Fibroblast of lung (primary cell): ENCODE data around the gene RNF115. TPM values are rescaled to one million over a fixed set of nuclear protein-coding genes. Genes with fewer than 3 reads are reported as not detected.

Experiments used
- DNase-seq, 2 donors: peaks; one replicate each; pipeline versions ENCODE4 v3.0.0 to v3.0.0-alpha.2; 2010; ENCODE audit warnings: low read depth in 2 of 2
- H2AFZ ChIP-seq: 2 replicates; pipeline ENCODE4 v1.5.1; 2012; ENCODE audit warnings: low read length, control low read depth, inconsistent platforms
- H3K27ac ChIP-seq: 2 replicates; pipeline ENCODE4 v1.5.1; 2011; ENCODE audit warnings: low read length, control low read depth; ENCODE audit not compliant: insufficient read depth
- H3K27me3 ChIP-seq: 2 replicates; pipeline ENCODE4 v1.5.1; 2011; ENCODE audit warnings: mild to moderate bottlenecking, low read length; ENCODE audit not compliant: control insufficient read depth, insufficient read depth
- H3K36me3 ChIP-seq: 2 replicates; pipeline ENCODE4 v1.5.1; 2011; ENCODE audit warnings: low read length; ENCODE audit not compliant: control insufficient read depth, insufficient read depth
- H3K4me1 ChIP-seq: 2 replicates; pipeline ENCODE4 v1.5.1; 2011; ENCODE audit warnings: low read length; ENCODE audit not compliant: control insufficient read depth, insufficient read depth; ENCODE audit errors: extremely low read depth
- H3K4me2 ChIP-seq: 2 replicates; pipeline ENCODE4 v1.5.1; 2011; ENCODE audit warnings: low read length, control low read depth; ENCODE audit not compliant: insufficient read depth; ENCODE audit errors: extremely low read depth
- H3K4me3 ChIP-seq, 4 experiments: fragments of 200-600 bp in 1 of 4; sonication (generic) in 1 of 4; replicated peaks in 1 of 4; 2 replicates each; pipeline ENCODE4 v1.5.1; 2011 to 2016; ENCODE audit warnings: low read length in 4 of 4, low read depth in 3 of 4, mild to moderate bottlenecking in 3 of 4, control low read depth in 2 of 4, inconsistent platforms in 1 of 4, mixed read lengths in 1 of 4; ENCODE audit not compliant: insufficient read depth in 1 of 4; ENCODE audit errors: control extremely low read depth in 1 of 4
- H3K79me2 ChIP-seq: 2 replicates; pipeline ENCODE4 v1.5.1; 2012; ENCODE audit warnings: mild to moderate bottlenecking, low read length, inconsistent platforms; ENCODE audit not compliant: control insufficient read depth, insufficient read depth
- H3K9ac ChIP-seq: 2 replicates; pipeline ENCODE4 v1.5.1; 2011; ENCODE audit warnings: mild to moderate bottlenecking, low read length, control low read depth; ENCODE audit not compliant: insufficient read depth
- H3K9me3 ChIP-seq: 2 replicates; pipeline ENCODE4 v1.5.1; 2012; ENCODE audit warnings: low read depth, low read length; ENCODE audit not compliant: control insufficient read depth, insufficient read depth
- H4K20me1 ChIP-seq: 2 replicates; pipeline ENCODE4 v1.5.1; 2011; ENCODE audit warnings: low read length; ENCODE audit not compliant: control insufficient read depth, insufficient read depth; ENCODE audit errors: extremely low read depth
- CTCF ChIP-seq, 2 donors: IDR thresholded peaks in 1 of 2; conservative IDR thresholded peaks in 1 of 2; 1 replicate in 1 of 2; 2 replicates in 1 of 2; pipeline ENCODE4 v1.5.1; 2011 to 2012; ENCODE audit warnings: low read length in 2 of 2, control low read depth in 1 of 2, inconsistent platforms in 1 of 2, low read depth in 1 of 2, mild to moderate bottlenecking in 1 of 2
- EZH2 ChIP-seq: IDR thresholded peaks from 2 replicates; pipeline ENCODE4 v1.5.1; 2012; ENCODE audit warnings: low read length, control low read depth, mild to moderate bottlenecking; ENCODE audit errors: missing control alignments
- polyA plus RNA-seq, 2 donors: library from polyadenylated mRNA; depleted of rRNA in 1 of 2; stranded (reverse) in 1 of 2; unstranded in 1 of 2; fragments of >200 nt; gene quantifications; 2 replicates each; pipeline ENCODE4 v1.2.1, GENCODE V29; 2011 to 2012; ENCODE audit warnings: missing spikeins in 1 of 2
- total RNA-seq: library from RNA; depleted of rRNA; stranded (reverse); fragments of >200 nt; gene quantifications from 2 replicates; pipeline ENCODE4 v1.2.1, GENCODE V29; 2014

The RNF115 gene
- total and polyA plus RNA-seq, 2 donors (not counting 1 experiment from before 2014, with no cell fraction given): 16.2 to 19.8 TPM

GRCh38 chr1:145720878-145721671 lies 102.8 kb downstream of the RNF115 start:
- Histone ChIP-seq H3K79me2 (no peaks in the 10 kb centered on the region), H3K36me3 (no peaks in the 10 kb centered on the region), H3K4me1 (peaks cover 11% of the 10 kb centered on the region), H3K9ac (no peak overlapping the region), H2AFZ (peak overlapping the region; percentile 33), H3K4me3 (peak overlapping the region in 2 of 4 experiments; percentile 47 to 50), H3K27ac (peak overlapping the region; percentile 68), H3K4me2 (peak overlapping the region; percentile 78), H4K20me1 (no peaks in the 10 kb centered on the region), H3K27me3 (no peaks in the 10 kb centered on the region), H3K9me3 (no peaks in the 10 kb centered on the region)
- DNase-seq: peak; percentile 46 to 47
- TF ChIP-seq EZH2: no peak
- TF ChIP-seq CTCF (conservative IDR thresholded peaks at IDR 0.05 in 1 of 2, IDR thresholded peaks at IDR 0.05 in 1 of 2; ENCODE audit: low read depth in 1 of 2, low read length in 2 of 2): peak; percentile 62 to 74

GRCh38 chr1:145720556-145720877 lies 103.4 kb downstream of the RNF115 start:
- H3K4me1 ChIP-seq: peaks cover 11% of the 10 kb centered on the region
- H2AFZ ChIP-seq: peak overlapping the region; percentile 25
- H4K20me1 ChIP-seq: no peaks in the 10 kb centered on the region
- no peaks in the 10 kb centered on the region for H3K9me3 ChIP-seq
- H3K27me3 ChIP-seq: no peaks in the 10 kb centered on the region
- TF ChIP-seq CTCF (conservative IDR thresholded peaks at IDR 0.05 in 1 of 2, IDR thresholded peaks at IDR 0.05 in 1 of 2; ENCODE audit: low read depth in 1 of 2, low read length in 2 of 2) (no peak), EZH2 (no peak)
- peak; percentile 51 to 84 for DNase-seq
- H3K4me3 ChIP-seq: peak overlapping the region in 1 of 4 experiments; percentile 50
- H3K79me2 ChIP-seq: no peaks in the 10 kb centered on the region
- H3K4me2 ChIP-seq: no peak overlapping the region
- H3K9ac ChIP-seq: no peak overlapping the region
- H3K27ac ChIP-seq: peak overlapping the region; percentile 68
- no peaks in the 10 kb centered on the region for H3K36me3 ChIP-seq

GRCh38 chr1:145719230-145720079 lies 104.4 kb downstream of the RNF115 start, which contains the start of gene CD160:
Gene CD160 (plus strand): TSS chr1:145719499. CDS start chr1:145728328, 8,829 bp downstream.
- peak within 1 kb of the TSS; percentile 68 for H3K27ac ChIP-seq

More at GRCh38 chr1:145719230-145720079, 104.4 kb downstream of the RNF115 start, which contains the start of gene CD160:
- no peak within 1 kb of the TSS for H2AFZ ChIP-seq
- H3K4me2 ChIP-seq: no peak within 1 kb of the TSS
- no peaks in the 10 kb centered on the region for H3K9me3 ChIP-seq
- no peaks in the 10 kb centered on the region for H3K79me2 ChIP-seq
- peaks cover 11% of the 10 kb centered on the region for H3K4me1 ChIP-seq
- no peak for TF ChIP-seq EZH2
- TF ChIP-seq CTCF (conservative IDR thresholded peaks at IDR 0.05 in 1 of 2, IDR thresholded peaks at IDR 0.05 in 1 of 2; ENCODE audit: low read depth in 1 of 2, low read length in 2 of 2): no peak
- H3K4me3 ChIP-seq: no peak within 1 kb of the TSS
- H3K36me3 ChIP-seq: no peaks in the 10 kb centered on the region
- no peaks in the 10 kb centered on the region for H3K27me3 ChIP-seq
- DNase-seq: no peak
- H4K20me1 ChIP-seq: no peaks in the 10 kb centered on the region
- H3K9ac ChIP-seq: no peak within 1 kb of the TSS
